ENCODE results near the gene DCUN1D4. TPM values are rescaled to one million over a fixed set of nuclear protein-coding genes. Genes with fewer than 3 reads are reported as not detected.

The DCUN1D4 gene
- 111 TPM for total RNA-seq

DNA sequence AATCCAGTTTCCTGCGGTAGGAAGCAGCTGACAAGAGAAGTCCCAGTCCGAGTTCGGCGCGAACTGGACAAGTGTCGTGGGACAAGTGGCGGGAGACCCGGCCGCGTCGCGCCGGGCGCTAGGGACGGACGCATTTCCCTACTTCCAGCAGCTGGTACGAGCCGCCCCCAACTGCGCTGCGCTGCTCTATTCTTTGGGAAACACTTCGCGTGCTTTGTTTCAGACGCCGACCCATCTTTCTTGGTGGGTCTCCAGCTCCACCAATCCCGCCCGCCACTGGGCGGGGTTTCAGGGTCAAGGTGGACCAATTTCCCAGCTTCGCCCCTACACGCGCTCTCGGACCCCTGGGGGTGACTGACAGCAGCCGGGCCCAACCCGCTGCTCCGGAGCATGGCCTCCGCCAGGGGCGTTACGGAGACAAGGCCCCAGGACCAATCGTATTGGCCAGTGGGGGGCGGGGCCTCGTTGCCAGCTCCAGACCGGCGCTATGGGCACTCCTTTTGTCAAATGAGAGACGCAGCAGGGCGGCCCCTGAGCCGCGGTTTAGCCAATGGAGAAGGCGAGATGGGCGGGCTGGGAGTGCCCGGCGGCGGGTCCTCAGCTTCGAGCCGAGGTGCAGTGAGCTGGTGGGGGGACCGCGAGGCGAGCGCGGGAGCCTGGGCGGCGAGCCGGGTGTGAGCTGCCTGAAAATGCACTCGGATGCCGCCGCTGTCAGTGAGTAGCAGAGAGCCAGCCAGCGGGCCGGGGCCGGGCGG, at the start of gene DCUN1D4:
Gene DCUN1D4, plus strand, starts transcription at position 600 of the 755 bp plus-strand sequence. Its CDS starts 90 bp downstream, at position 690.

Other genes with a start within 250 kb of the DCUN1D4 start
- gene LRRC66, start 177.2 kb downstream of the DCUN1D4 start, total RNA-seq, result 1.9 TPM
- 70.1 TPM for gene SGCB, start 195.1 kb downstream of the DCUN1D4 start, total RNA-seq
- gene SPATA18, start 208.2 kb downstream of the DCUN1D4 start, total RNA-seq, result 2.8 TPM

Data from parietal lobe (tissue), 1 donor.